AG09319 (cell line): ENCODE results near the gene ZKSCAN8.

Experiments used
- DNase-seq: peaks from one replicate; pipeline ENCODE4 v3.0.0-alpha.2; 2010; ENCODE audit warnings: low read depth; ENCODE audit errors: extremely low read depth
- TF ChIP-seq, protein P1 (sequence below): IDR thresholded peaks from 2 replicates; pipeline ENCODE4 v1.5.1; 2011; ENCODE audit warnings: low read depth, mild to moderate bottlenecking, inconsistent platforms, low read length, moderate library complexity

Gene ZKSCAN8

GRCh38 chr6:28161410-28162079 is 19.9 kb downstream of the ZKSCAN8 start:
- TF ChIP-seq, protein P1, sequence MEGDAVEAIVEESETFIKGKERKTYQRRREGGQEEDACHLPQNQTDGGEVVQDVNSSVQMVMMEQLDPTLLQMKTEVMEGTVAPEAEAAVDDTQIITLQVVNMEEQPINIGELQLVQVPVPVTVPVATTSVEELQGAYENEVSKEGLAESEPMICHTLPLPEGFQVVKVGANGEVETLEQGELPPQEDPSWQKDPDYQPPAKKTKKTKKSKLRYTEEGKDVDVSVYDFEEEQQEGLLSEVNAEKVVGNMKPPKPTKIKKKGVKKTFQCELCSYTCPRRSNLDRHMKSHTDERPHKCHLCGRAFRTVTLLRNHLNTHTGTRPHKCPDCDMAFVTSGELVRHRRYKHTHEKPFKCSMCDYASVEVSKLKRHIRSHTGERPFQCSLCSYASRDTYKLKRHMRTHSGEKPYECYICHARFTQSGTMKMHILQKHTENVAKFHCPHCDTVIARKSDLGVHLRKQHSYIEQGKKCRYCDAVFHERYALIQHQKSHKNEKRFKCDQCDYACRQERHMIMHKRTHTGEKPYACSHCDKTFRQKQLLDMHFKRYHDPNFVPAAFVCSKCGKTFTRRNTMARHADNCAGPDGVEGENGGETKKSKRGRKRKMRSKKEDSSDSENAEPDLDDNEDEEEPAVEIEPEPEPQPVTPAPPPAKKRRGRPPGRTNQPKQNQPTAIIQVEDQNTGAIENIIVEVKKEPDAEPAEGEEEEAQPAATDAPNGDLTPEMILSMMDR = no peak
- DNase-seq = no peak

DNA sequence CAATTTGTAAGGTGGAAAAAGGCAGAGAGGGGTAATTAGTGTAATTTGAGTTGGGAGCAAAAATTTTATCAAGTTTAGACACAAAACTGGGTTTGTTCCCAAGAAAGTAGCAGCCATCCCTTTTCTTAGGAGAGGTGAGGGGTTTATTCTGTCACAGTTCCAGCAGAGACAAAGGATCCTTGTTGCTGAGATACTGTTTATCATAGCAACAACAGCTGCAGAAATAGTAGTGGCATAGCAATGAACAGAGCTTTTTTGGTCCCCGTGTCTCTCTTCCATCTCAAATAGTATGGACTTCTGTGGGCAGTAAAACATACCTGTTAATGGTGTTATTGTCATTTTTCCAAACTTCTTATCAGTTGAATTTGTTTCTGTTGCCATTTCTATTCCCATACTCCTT is 23.9 kb downstream of the ZKSCAN8 start:
- DNase-seq = no peak
- TF ChIP-seq, protein P1 = no peak

- TF ChIP-seq, protein P1 = no peak
- DNase-seq = peak; percentile 34
These were observed 25.4 kb downstream of the ZKSCAN8 start for GRCh38 chr6:28167068-28167467.

DNA sequence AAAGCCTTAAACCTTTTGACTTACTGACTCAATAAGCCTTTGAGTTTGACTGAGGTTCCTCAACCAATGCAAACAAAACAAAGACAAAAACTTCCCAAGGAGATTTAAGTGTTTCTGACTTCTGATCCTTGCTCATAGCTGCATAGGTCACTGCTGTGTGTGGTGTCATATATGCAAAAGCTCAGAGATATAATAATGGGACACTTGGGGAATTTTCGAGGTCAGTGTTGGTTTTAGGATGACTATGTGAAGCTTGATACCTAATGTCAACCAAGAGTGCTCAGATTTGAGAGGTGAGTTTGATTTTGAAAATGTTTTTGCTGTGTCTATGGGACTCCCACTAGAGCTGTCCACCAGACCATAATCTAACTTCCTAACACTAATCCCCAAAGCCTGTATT is 26.2 kb downstream of the ZKSCAN8 start:
- no peak for DNase-seq
- TF ChIP-seq, protein P1 = no peak

DNA sequence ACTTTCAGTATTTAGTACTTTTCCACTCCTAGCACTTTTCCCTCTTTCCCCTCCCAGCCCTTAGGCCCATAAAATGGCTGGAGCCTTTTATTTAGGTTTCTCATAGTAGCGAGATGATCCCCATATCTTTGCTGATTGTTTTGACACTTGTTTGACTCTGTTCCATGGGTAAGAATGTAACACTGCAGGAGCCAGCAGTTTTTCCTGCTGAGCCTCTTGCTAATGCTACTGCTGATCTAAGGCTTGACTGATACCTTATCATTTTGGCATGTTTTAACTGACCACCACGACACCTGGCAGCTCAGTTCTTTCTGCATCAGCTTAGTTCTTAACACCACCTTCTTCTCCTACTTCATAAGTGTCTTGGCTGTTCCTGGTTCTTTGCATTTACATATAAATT is 29.6 kb downstream of the ZKSCAN8 start:
- TF ChIP-seq, protein P1 = no peak
- DNase-seq = no peak

DNA sequence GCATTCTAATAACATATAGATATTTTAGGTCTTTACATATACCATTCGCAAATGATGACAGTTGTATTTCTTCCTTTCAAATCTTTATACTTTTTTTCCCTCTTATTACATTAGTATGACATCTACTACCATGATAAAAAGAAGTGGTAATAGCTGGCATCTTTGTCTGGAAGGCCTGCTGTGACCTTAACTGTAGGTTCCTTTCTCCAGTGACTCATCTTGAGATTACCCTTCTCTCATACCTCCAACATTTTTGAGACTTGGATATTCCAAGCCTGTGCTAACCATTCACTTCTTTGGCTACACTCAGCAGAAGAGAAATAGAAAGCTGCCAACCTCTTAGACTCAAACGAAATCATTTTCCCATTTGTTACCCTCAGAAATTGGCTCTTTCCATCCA is 30.3 kb downstream of the ZKSCAN8 start:
- DNase-seq = no peak
- TF ChIP-seq, protein P1 = no peak

GRCh38 chr6:28176373-28176772 is 34.7 kb downstream of the ZKSCAN8 start:
- TF ChIP-seq, protein P1 = no peak
- DNase-seq = no peak
